ENCODE measurements around the gene RGS3.

- TF ChIP-seq SP2 (CRISPR knock-in tag; IDR thresholded peaks at IDR 0.05) (no peak), FOXK2 (IDR thresholded peaks at IDR 0.05) (no peak), ZNF563 (CRISPR knock-in tag; IDR thresholded peaks at IDR 0.05) (no peak)
These were observed 24.5 kb downstream of the RGS3 start for GRCh38 chr9:113488071-113488470.
